Skeletal muscle satellite cell (primary cell): ENCODE data around the gene TPRA1. TPM values are rescaled to one million over a fixed set of nuclear protein-coding genes. Genes with fewer than 3 reads are reported as not detected.
"Not testable (repeated sequence)": the region's sequence is repeated elsewhere in the genome, so short reads cannot be mapped to it uniquely, and the experiment has no call there.

Source experiments
- H3K27me3 ChIP-seq: 2 replicates; pipeline ENCODE4 v1.7.0; 2013; ENCODE audit warnings: low read length; ENCODE audit not compliant: control insufficient read depth, insufficient read depth
- H3K36me3 ChIP-seq: 2 replicates; pipeline ENCODE4 v1.7.0; 2013; ENCODE audit warnings: mild to moderate bottlenecking, control low read depth, low read length; ENCODE audit not compliant: insufficient read depth
- H3K4me1 ChIP-seq: 2 replicates; pipeline ENCODE4 v1.7.0; 2013; ENCODE audit warnings: low read length; ENCODE audit not compliant: control insufficient read depth, insufficient read depth
- H3K4me2 ChIP-seq: 2 replicates; pipeline ENCODE4 v1.7.0; 2013; ENCODE audit warnings: mild to moderate bottlenecking, low read length
- H3K4me3 ChIP-seq: 2 replicates; pipeline ENCODE4 v1.7.0; 2013; ENCODE audit warnings: low read length
- H3K9ac ChIP-seq: 2 replicates; pipeline ENCODE4 v1.7.0; 2013; ENCODE audit warnings: mild to moderate bottlenecking, low read depth, low read length, moderate library complexity
- H3K9me3 ChIP-seq: replicated peaks from 2 replicates; pipeline ENCODE4 v1.7.0; 2013; ENCODE audit warnings: mild to moderate bottlenecking, control low read depth, low read length
- small RNA-seq: library from RNA; depleted of rRNA; stranded (forward); fragments of <200 nt; gene quantifications from one replicate; pipeline ENCODE3, GENCODE V24; 2012

Gene TPRA1

DNA sequence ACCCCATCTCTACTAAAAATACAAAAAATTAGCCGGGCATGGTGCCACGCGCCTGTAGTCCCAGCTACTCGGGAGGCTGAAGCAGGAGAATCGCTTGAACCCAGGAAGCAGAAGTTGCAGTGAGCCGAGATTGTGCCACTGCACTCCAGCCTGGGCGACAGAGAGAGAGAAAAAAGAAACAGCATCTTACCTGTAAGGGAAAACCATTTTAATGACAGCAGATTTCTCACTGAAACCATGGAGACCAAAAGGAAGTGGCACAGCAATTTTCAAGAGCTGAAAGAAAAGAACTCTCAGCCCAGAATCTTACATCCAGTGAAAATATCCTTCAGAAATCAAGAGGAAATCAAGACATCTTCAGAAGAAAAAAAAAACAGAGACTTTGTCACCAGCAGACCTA lies 59.7 kb downstream of the TPRA1 start:
- H3K4me3 ChIP-seq, H3K9ac ChIP-seq, H3K36me3 ChIP-seq, H3K4me1 ChIP-seq, H3K4me2 ChIP-seq, H3K9me3 ChIP-seq: not testable (repeated sequence)
- H3K27me3 ChIP-seq, result peaks cover 17% of the 10 kb centered on the region

DNA sequence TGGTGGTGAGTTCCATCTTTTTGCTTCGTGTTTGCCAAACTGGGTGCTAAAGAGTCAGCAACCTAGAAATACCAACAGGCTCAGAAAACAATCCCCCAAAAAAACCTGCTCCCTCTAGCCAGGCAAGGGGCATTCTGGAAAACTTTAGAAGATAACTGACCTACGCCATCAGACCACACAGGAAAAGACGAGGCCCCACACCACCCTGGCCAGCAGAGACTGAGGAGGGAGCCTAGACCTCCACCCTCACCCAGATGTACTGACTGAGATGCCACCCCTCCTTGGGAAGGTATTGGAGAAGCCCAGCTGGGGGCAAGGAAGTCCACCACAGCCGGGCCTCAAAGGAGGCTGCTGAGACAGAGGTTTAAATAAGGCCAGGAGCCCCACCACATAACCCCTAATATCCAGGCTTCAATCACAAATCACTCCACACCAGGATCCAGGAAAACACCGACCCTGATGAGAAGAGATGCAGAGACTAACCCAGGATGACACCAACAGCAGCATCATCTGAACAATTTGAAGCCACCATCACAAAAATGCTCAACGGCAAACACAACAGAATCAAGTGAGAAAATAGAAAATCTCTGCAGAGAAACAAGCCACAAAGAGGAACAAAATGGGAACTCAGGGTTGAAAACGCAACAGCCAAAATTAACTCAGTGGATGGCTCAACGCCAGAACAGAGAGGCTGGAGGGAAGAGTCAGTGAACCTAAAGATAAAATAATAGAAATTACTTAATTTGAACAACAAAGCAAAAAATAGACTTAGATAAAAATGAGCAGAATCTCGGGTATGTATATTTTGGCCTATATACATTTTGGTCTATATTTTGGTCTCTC lies 61.0 kb downstream of the TPRA1 start:
- Histone ChIP-seq H3K9me3 (no peaks in the 10 kb centered on the region), H3K4me1 (no peaks in the 10 kb centered on the region), H3K4me2 (no peak overlapping the region), H3K27me3 (peaks cover 10% of the 10 kb centered on the region), H3K4me3 (no peak overlapping the region), H3K9ac (no peak overlapping the region), H3K36me3 (no peaks in the 10 kb centered on the region)

DNA sequence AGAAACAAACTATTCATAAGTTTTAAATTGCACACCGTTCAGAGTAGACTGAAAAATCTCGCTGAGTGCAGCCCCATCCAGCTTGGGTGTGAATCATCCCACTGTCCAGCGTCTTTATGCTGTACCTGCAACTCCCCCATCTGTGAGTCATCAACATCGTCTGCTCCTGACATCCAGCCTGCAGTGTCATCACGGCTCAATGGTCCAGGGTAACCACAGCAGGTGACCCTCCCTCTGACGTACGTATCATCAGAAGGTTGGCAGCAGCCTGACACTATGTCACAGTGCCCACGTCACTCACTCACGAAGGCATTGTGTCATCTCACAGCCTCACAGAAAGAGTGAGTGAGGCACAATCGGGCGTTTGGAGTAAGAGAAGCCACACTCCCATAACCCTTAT lies 65.2 kb downstream of the TPRA1 start:
- H3K4me1 ChIP-seq, result no peaks in the 10 kb centered on the region
- H3K4me3 ChIP-seq, result no peak overlapping the region
- no peak overlapping the region for H3K4me2 ChIP-seq
- H3K36me3 ChIP-seq, result no peaks in the 10 kb centered on the region
- H3K9me3 ChIP-seq, result no peaks in the 10 kb centered on the region
- peaks cover 25% of the 10 kb centered on the region for H3K27me3 ChIP-seq
- no peak overlapping the region for H3K9ac ChIP-seq

DNA sequence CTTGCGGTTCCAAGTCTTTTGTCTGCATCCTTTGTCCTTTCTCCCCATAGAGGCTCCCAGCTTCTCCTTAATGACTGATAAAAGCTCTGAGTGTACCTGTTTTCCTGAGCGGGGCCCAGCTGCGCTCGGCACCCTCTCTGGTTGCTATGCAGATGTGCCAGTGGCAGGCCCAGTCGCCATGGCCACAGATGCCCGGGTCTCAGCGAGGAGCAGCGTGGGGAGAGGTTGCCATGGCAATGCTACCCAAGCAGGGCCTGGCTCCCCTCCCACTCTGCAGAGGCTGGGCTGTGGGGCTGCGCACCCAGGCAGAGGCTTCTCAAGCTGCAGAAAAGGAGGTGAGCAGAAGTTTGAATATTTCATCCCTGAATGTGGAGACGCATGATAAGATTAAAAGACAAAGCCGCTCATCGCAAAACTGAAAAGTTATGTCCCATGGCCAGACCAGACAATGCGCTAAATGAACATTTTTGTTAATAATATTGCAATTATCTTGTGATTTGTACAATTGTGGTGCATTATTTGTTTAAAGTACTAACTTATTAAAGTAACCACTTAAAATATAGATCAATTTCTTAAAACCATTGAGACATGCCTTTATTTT lies 66.1 kb downstream of the TPRA1 start:
- H3K4me1 ChIP-seq, result no peaks in the 10 kb centered on the region
- peaks cover 28% of the 10 kb centered on the region for H3K27me3 ChIP-seq
- no peak overlapping the region for H3K4me2 ChIP-seq

More for the DNA sequence above, 66.1 kb downstream of the TPRA1 start:
- H3K9me3 ChIP-seq, result no peaks in the 10 kb centered on the region
- H3K4me3 ChIP-seq, result no peak overlapping the region
- H3K9ac ChIP-seq, result no peak overlapping the region
- H3K36me3 ChIP-seq, result no peaks in the 10 kb centered on the region

Small RNA genes lying within 50 kb of the gene (small RNA-seq; reads per million reads assigned to genes)
- not detected for gene AC084035.1
- not detected for gene MIR6825
- 1.0 reads per million, percentile 34 among the genes with 10 or more reads in this experiment for gene MIR7976
